Stomach (tissue), 19 donors: ENCODE measurements around the gene SON. TPM values are rescaled to one million over a fixed set of nuclear protein-coding genes. Genes with fewer than 3 reads are reported as not detected.

Source experiments
- DNase-seq, 2 donors: peaks; one replicate each; pipeline versions ENCODE4 v3.0.0 to v3.0.0-alpha.2; 2013 to 2019
- H3K27ac ChIP-seq, 5 donors: fragments of 200-600 bp in 4 of 5; sonication (generic) in 4 of 5; one replicate each; pipeline ENCODE4 v1.5.1; 2013 to 2019; ENCODE audit warnings: mild to moderate bottlenecking in 1 of 5, moderate library complexity in 1 of 5
- H3K27me3 ChIP-seq, 3 donors: fragments of 200-600 bp; sonication (generic); one replicate each; pipeline ENCODE4 v1.5.1; 2017 to 2019; ENCODE audit warnings: mixed run types in 1 of 3
- H3K36me3 ChIP-seq, 4 donors: fragments of 200-600 bp; sonication (generic); 1 replicate in 3 of 4; 2 replicates in 1 of 4; pipeline ENCODE4 v1.5.1; 2016 to 2019
- H3K4me1 ChIP-seq, 4 donors: fragments of 200-600 bp; sonication (generic); one replicate each; pipeline ENCODE4 v1.5.1; 2016 to 2019
- H3K4me3 ChIP-seq, 4 donors: fragments of 200-600 bp; sonication (generic) in 3 of 4; one replicate each; pipeline ENCODE4 v1.5.1; 2016 to 2019; ENCODE audit warnings: mild to moderate bottlenecking in 1 of 4
- H3K9me3 ChIP-seq, 4 donors: fragments of 200-600 bp; sonication (generic); one replicate each; pipeline ENCODE4 v1.5.1; 2016 to 2019
- EP300 ChIP-seq: sonication (generic); formaldehyde crosslinking; IDR thresholded peaks from one replicate; pipeline ENCODE4 v1.6.1; 2017; ENCODE audit warnings: antibody characterized with exemption
- POLR2A ChIP-seq, 4 donors: fragments of 450-650 bp; IDR thresholded peaks; one replicate each; pipeline ENCODE4 v1.6.1; 2016; ENCODE audit warnings: antibody characterized with exemption in 4 of 4, control low read depth in 2 of 4, mild to moderate bottlenecking in 1 of 4, moderate library complexity in 1 of 4
- POLR2AphosphoS5 ChIP-seq, 3 donors: sonication (generic); formaldehyde crosslinking; IDR thresholded peaks; one replicate each; pipeline ENCODE4 v1.6.1; 2016; ENCODE audit warnings: antibody characterized with exemption in 3 of 3
- WGBS, 5 donors: extraction: QIAGEN DNeasy Blood & Tissue Kit in 3 of 5; methylation state at CpG; one replicate each; pipeline versions ENCODE4 v1.1.5 to v1.1.7; 2013 to 2018; 5-methylcytosine and 5-hydroxymethylcytosine counted together
- intact Hi-C: fragments of 100-400 bp; cut with DNase I; formaldehyde crosslinking; loops from one replicate; pipeline ENCODE4 v1.15.1; 2023; ENCODE audit warnings: low total_unique reads
- long read RNA-seq, 10 donors: transcript quantifications; one replicate each; lab custom pipeline, GENCODE V29; 2026
- polyA plus RNA-seq, 3 donors: library from polyadenylated mRNA; stranded (reverse); fragments of 200-250 nt; gene quantifications; one replicate each; pipeline ENCODE4 v1.2.3, GENCODE V29; 2013
- total RNA-seq, 5 donors: library from RNA; depleted of rRNA; stranded (reverse); fragments of >200 nt; gene quantifications; one replicate each; pipeline versions ENCODE4 v1.1.0 to v1.2.3, GENCODE V29; 2014 to 2016
- TF ChIP-seq, protein P1 (sequence below), 7 experiments: fragments of 450-650 bp in 4 of 7; fragments of 200-600 bp in 3 of 7; sonication (generic) in 3 of 7; IDR thresholded peaks; one replicate each; pipeline ENCODE4 v1.5.1; 2016 to 2019; ENCODE audit warnings: antibody characterized with exemption in 7 of 7, control low read depth in 2 of 7, mild to moderate bottlenecking in 1 of 7
- donor health status: healthy with polysubstance abuse.
- donor health status: Bipolar disorder and iron deficiency.
- donor health status: healthy.

Gene SON, protein sequence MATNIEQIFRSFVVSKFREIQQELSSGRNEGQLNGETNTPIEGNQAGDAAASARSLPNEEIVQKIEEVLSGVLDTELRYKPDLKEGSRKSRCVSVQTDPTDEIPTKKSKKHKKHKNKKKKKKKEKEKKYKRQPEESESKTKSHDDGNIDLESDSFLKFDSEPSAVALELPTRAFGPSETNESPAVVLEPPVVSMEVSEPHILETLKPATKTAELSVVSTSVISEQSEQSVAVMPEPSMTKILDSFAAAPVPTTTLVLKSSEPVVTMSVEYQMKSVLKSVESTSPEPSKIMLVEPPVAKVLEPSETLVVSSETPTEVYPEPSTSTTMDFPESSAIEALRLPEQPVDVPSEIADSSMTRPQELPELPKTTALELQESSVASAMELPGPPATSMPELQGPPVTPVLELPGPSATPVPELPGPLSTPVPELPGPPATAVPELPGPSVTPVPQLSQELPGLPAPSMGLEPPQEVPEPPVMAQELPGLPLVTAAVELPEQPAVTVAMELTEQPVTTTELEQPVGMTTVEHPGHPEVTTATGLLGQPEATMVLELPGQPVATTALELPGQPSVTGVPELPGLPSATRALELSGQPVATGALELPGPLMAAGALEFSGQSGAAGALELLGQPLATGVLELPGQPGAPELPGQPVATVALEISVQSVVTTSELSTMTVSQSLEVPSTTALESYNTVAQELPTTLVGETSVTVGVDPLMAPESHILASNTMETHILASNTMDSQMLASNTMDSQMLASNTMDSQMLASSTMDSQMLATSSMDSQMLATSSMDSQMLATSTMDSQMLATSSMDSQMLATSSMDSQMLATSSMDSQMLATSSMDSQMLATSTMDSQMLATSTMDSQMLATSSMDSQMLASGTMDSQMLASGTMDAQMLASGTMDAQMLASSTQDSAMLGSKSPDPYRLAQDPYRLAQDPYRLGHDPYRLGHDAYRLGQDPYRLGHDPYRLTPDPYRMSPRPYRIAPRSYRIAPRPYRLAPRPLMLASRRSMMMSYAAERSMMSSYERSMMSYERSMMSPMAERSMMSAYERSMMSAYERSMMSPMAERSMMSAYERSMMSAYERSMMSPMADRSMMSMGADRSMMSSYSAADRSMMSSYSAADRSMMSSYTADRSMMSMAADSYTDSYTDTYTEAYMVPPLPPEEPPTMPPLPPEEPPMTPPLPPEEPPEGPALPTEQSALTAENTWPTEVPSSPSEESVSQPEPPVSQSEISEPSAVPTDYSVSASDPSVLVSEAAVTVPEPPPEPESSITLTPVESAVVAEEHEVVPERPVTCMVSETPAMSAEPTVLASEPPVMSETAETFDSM (N-terminal part only)
- total RNA-seq: 100 to 1,000 TPM; 187 to 351 (median 237) TPM
- 100 to 1,000 TPM in 2 of 3 donors, 10 to 100 TPM in 1; 31.8 to 419 (median 108) TPM for polyA plus RNA-seq
- long read RNA-seq, donor 1, full-length matches to known transcripts: 8 of 48 reads
- long read RNA-seq, donor 1, partial matches to known transcripts: 40 of 48 reads
- long read RNA-seq, donor 1, other reads (novel, unspliced or antisense): 0 of 48 reads
- long read RNA-seq, donor 2, full-length matches to known transcripts: 26 of 176 reads
- long read RNA-seq, donor 2, partial matches to known transcripts: 150 of 176 reads
- long read RNA-seq, donor 2, other reads (novel, unspliced or antisense): 0 of 176 reads
- long read RNA-seq, donor 3, full-length matches to known transcripts: 8 of 70 reads
- long read RNA-seq, donor 3, partial matches to known transcripts: 62 of 70 reads
- long read RNA-seq, donor 3, other reads (novel, unspliced or antisense): 0 of 70 reads
- long read RNA-seq, donor 4, full-length matches to known transcripts: 1 of 1 reads
- long read RNA-seq, donor 4, partial matches to known transcripts: 0 of 1 reads
- long read RNA-seq, donor 4, other reads (novel, unspliced or antisense): 0 of 1 reads
- long read RNA-seq, donor 5, full-length matches to known transcripts: 16 of 149 reads
- long read RNA-seq, donor 5, partial matches to known transcripts: 133 of 149 reads
- long read RNA-seq, donor 5, other reads (novel, unspliced or antisense): 0 of 149 reads
- long read RNA-seq, donor 6, full-length matches to known transcripts: 64 of 261 reads
- long read RNA-seq, donor 6, partial matches to known transcripts: 197 of 261 reads
- long read RNA-seq, donor 6, other reads (novel, unspliced or antisense): 0 of 261 reads
- long read RNA-seq, donor 7, full-length matches to known transcripts: 14 of 113 reads
- long read RNA-seq, donor 7, partial matches to known transcripts: 99 of 113 reads
- long read RNA-seq, donor 7, other reads (novel, unspliced or antisense): 0 of 113 reads
- long read RNA-seq, donor 8, full-length matches to known transcripts: 14 of 109 reads
- long read RNA-seq, donor 8, partial matches to known transcripts: 95 of 109 reads
- long read RNA-seq, donor 8, other reads (novel, unspliced or antisense): 0 of 109 reads
- long read RNA-seq, donor 9, full-length matches to known transcripts: 11 of 129 reads
- long read RNA-seq, donor 9, partial matches to known transcripts: 118 of 129 reads
- long read RNA-seq, donor 9, other reads (novel, unspliced or antisense): 0 of 129 reads
- long read RNA-seq, donor 10, partial matches to known transcripts: 30 of 35 reads
- long read RNA-seq, donor 10, other reads (novel, unspliced or antisense): 0 of 35 reads

DNA sequence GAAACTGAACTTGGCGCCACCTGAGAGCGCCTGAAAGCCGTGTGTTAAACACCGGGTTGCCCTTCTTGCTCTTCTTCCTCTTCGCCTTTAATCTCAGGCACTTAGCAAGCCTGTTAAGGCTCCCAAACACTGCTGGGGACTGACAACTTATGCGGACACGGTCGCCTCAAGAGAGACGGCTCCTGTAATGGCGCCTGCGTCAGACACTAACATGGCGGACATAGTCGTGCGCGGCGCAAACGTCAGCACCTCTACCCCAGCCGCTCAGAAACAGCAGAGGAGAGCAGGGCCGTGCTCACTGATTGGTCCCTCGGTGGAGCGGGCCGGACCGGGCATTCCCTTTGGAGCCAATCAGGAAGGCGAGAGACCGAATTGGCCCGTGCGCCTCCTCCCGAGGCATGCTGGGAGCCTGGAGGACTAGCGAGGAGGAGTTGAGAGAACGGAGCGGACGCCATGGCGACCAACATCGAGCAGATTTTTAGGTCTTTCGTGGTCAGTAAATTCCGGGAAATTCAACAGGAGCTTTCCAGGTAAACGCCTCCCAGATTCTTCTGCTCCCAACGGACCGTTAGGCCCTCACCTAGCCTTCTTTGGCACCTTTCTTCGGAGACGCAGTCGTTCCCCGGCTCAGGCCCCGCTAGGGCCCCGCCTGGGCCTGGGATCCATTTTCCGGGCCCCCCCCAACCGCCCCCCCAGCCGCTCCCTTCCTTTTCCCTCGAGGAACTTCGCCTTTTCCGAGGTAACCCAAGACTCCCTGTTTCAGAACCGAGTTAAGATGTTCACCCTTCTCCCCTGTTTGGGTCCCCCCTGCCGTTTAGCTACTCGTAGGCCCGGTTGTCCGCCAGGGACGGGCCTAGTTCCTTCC, at the start of gene SON:
SON (plus strand) TSS at position 399 of the 865 bp plus-strand sequence; CDS start at position 454, 55 bp downstream.
- DNase-seq: peak; percentile 99 to 100
- peaks cover 7 to 31% (median 30%) of the 10 kb centered on the region in 4 donors for H3K36me3 ChIP-seq
- H3K4me3 ChIP-seq: peak within 1 kb of the TSS; percentile 70 to 81 (median 78)
- peak within 1 kb of the TSS; percentile 91 to 99 (median 99) for H3K27ac ChIP-seq
- intact Hi-C loops: no loop called here
- H3K27me3 ChIP-seq: no peaks in the 10 kb centered on the region
- no peak for TF ChIP-seq EP300
- TF ChIP-seq POLR2A (IDR thresholded peaks at IDR 0.05): peak in 2 of 4 donors; percentile 86 to 88
- peak; percentile 94 to 97 (median 95) for TF ChIP-seq POLR2AphosphoS5 (IDR thresholded peaks at IDR 0.05)
- TF ChIP-seq, protein P1, sequence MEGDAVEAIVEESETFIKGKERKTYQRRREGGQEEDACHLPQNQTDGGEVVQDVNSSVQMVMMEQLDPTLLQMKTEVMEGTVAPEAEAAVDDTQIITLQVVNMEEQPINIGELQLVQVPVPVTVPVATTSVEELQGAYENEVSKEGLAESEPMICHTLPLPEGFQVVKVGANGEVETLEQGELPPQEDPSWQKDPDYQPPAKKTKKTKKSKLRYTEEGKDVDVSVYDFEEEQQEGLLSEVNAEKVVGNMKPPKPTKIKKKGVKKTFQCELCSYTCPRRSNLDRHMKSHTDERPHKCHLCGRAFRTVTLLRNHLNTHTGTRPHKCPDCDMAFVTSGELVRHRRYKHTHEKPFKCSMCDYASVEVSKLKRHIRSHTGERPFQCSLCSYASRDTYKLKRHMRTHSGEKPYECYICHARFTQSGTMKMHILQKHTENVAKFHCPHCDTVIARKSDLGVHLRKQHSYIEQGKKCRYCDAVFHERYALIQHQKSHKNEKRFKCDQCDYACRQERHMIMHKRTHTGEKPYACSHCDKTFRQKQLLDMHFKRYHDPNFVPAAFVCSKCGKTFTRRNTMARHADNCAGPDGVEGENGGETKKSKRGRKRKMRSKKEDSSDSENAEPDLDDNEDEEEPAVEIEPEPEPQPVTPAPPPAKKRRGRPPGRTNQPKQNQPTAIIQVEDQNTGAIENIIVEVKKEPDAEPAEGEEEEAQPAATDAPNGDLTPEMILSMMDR (IDR thresholded peaks at IDR 0.05): no peak
- H3K4me1 ChIP-seq: peaks cover 27 to 74% (median 49%) of the 10 kb centered on the region in 4 donors
- WGBS, 5 donors: 0% methylated on average over 37 to 56 of the region's 57 CpGs
- H3K9me3 ChIP-seq: no peaks in the 10 kb centered on the region

DNA sequence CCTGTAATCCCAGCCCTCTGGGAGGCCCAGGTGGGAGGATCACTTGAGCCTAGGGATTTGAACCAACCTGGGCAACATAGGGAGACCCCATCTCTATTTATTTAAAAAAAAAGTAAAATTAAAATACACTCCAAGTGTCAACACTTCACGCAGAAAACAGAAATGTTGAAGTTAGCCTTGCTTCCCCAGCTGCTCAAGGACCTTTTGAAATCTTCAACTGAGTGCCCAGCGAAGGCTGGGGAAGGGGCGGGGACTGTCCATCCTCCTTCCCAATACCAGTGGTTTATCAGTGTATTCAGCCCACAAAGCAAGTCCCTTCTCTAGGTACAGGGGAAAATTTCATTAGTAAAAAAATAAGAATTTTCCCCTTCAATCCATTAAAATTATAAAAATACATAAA, 49.1 kb upstream of the SON start:
- no peak for DNase-seq
- Histone ChIP-seq H3K4me1 (peaks cover 6 to 21% (median 15%) of the 10 kb centered on the region in 4 donors), H3K4me3 (no peak overlapping the region), H3K36me3 (peaks cover 0 to 2% (median 0%) of the 10 kb centered on the region in 4 donors), H3K27ac (no peak overlapping the region), H3K9me3 (no peaks in the 10 kb centered on the region), H3K27me3 (no peaks in the 10 kb centered on the region)
- 71 to 88% (median 83%) methylated on average over 3 of the region's 3 CpGs for WGBS, 5 donors
- TF ChIP-seq, protein P1 (IDR thresholded peaks at IDR 0.05): no peak
- no peak for TF ChIP-seq POLR2A (IDR thresholded peaks at IDR 0.05)
- no peak for TF ChIP-seq POLR2AphosphoS5 (IDR thresholded peaks at IDR 0.05)
- no peak for TF ChIP-seq EP300
- intact Hi-C loops: no loop called here
